Activated CD4-positive, alpha-beta T cell treated with anti-CD3 and anti-CD28 coated beads for 36 hours (primary cell): ENCODE measurements around the gene ZNF354C. TPM values are rescaled to one million over a fixed set of nuclear protein-coding genes. Genes with fewer than 3 reads are reported as not detected.
"Not testable (repeated sequence)": the region's sequence is repeated elsewhere in the genome, so short reads cannot be mapped to it uniquely, and the experiment has no call there.

Experiments used
- ATAC-seq: fragments of 200-7000 bp; cut with Tn5 transposase; one replicate; pipeline ENCODE4 v1.10.0; 2021; ENCODE audit warnings: mild to moderate bottlenecking, moderate library complexity
- CTCF ChIA-PET: fragments of 350-600 bp; sonication (Branson Sonifier 250); formaldehyde crosslinking; loops from one replicate; lab custom pipeline; 2021; ENCODE audit warnings: antibody characterized with exemption; lab: Charles Lee
- POLR2A ChIA-PET: fragments of 350-600 bp; sonication (Branson Sonifier 250); formaldehyde crosslinking; loops from one replicate; lab custom pipeline; 2021; ENCODE audit warnings: antibody characterized with exemption, inconsistent platforms; lab: Charles Lee
- DNase-seq: peaks from one replicate; pipeline ENCODE4 v3.0.0-alpha.2; 2020
- H3K27ac Mint-ChIP-seq: one replicate; pipeline ENCODE4 v1.8.0; 2021; ENCODE audit warnings: mixed read lengths
- H3K27me3 Mint-ChIP-seq: one replicate; pipeline ENCODE4 v1.8.0; 2021; ENCODE audit warnings: mixed read lengths
- H3K36me3 Mint-ChIP-seq: one replicate; pipeline ENCODE4 v1.8.0; 2021; ENCODE audit warnings: low read depth, mixed read lengths
- H3K4me1 Mint-ChIP-seq: one replicate; pipeline ENCODE4 v1.8.0; 2021; ENCODE audit warnings: mixed read lengths
- H3K4me3 Mint-ChIP-seq: one replicate; pipeline ENCODE4 v1.8.0; 2021; ENCODE audit warnings: mild to moderate bottlenecking, moderate library complexity, mixed read lengths
- H3K9me3 Mint-ChIP-seq: one replicate; pipeline ENCODE4 v1.8.0; 2021; ENCODE audit warnings: low read depth, mixed read lengths
- intact Hi-C, 2 experiments: fragments of 100-400 bp; cut with DNase I in 1 of 2; cut with micrococcal nuclease in 1 of 2; formaldehyde crosslinking; loops; one replicate each; pipeline versions ENCODE4 v1.14.2 to v1.15.1; 2022 to 2024; cut with DNase I, micrococcal nuclease
- total RNA-seq, 2 experiments: library from RNA; stranded (reverse); gene quantifications; one replicate each; pipeline ENCODE4 v1.2.3, GENCODE V29; 2021

ZNF354C gene
- total RNA-seq, 2 experiments from 2014 or later: 7.1 to 7.2 TPM

GRCh38 chr5:179065703-179066102 is 5.5 kb downstream of the ZNF354C start:
- H3K4me1 Mint-ChIP-seq: peaks cover 8% of the 10 kb centered on the region
- no peak overlapping the region for H3K4me3 Mint-ChIP-seq
- no peak overlapping the region for H3K27ac Mint-ChIP-seq
- ATAC-seq (no peak), DNase-seq (no peak)
- peaks cover 51% of the 10 kb centered on the region for H3K9me3 Mint-ChIP-seq
- peaks cover 93% of the 10 kb centered on the region for H3K36me3 Mint-ChIP-seq
- CTCF ChIA-PET: no interaction called here
- intact Hi-C loops: no loop called here
- POLR2A ChIA-PET: no interaction called here
- H3K27me3 Mint-ChIP-seq: no peaks in the 10 kb centered on the region

GRCh38 chr5:179079165-179079987 is 19.2 kb downstream of the ZNF354C start:
- DNase-seq (no peak), ATAC-seq (no peak)
- CTCF ChIA-PET: no interaction called here
- H3K4me3 Mint-ChIP-seq: no peak overlapping the region
- no peak overlapping the region for H3K27ac Mint-ChIP-seq
- no peaks in the 10 kb centered on the region for H3K27me3 Mint-ChIP-seq
- H3K4me1 Mint-ChIP-seq: no peaks in the 10 kb centered on the region
- POLR2A ChIA-PET: no interaction called here
- intact Hi-C loops: no loop called here
- H3K36me3 Mint-ChIP-seq: peaks cover 78% of the 10 kb centered on the region
- H3K9me3 Mint-ChIP-seq: peaks cover 66% of the 10 kb centered on the region

- H3K27me3 Mint-ChIP-seq: no peaks in the 10 kb centered on the region
- H3K4me3 Mint-ChIP-seq: no peak overlapping the region
- ChIA-PET CTCF (interaction anchor here (1.5 kb wide), 1 partner anchor 14 kb away, joined by 3 read pairs; no protein-coding TSS in a partner anchor), POLR2A (interaction anchor here (0.6 kb wide), 1 partner anchor 35 kb away, joined by 3 read pairs; no protein-coding TSS in a partner anchor)
- DNase-seq (no peak), ATAC-seq (no peak)
- H3K4me1 Mint-ChIP-seq: no peaks in the 10 kb centered on the region
- H3K36me3 Mint-ChIP-seq: peaks cover 69% of the 10 kb centered on the region
- intact Hi-C loops: loop anchor here in 1 of 2 experiments (5.0 kb wide), 1 partner anchor 368 kb away; no protein-coding TSS in a partner anchor
- no peak overlapping the region for H3K27ac Mint-ChIP-seq
- H3K9me3 Mint-ChIP-seq: peaks cover 68% of the 10 kb centered on the region
Measured at GRCh38 chr5:179080724-179081123, 20.6 kb downstream of the ZNF354C start.

GRCh38 chr5:179089502-179089901 is 29.3 kb downstream of the ZNF354C start:
- peaks cover 60% of the 10 kb centered on the region for H3K9me3 Mint-ChIP-seq
- CTCF ChIA-PET: no interaction called here
- peaks cover 8% of the 10 kb centered on the region for H3K36me3 Mint-ChIP-seq
- DNase-seq (no peak), ATAC-seq (no peak)
- no peaks in the 10 kb centered on the region for H3K27me3 Mint-ChIP-seq
- no peaks in the 10 kb centered on the region for H3K4me1 Mint-ChIP-seq
- H3K4me3 Mint-ChIP-seq: no peak overlapping the region
- no peak overlapping the region for H3K27ac Mint-ChIP-seq
- intact Hi-C loops: no loop called here
- POLR2A ChIA-PET: no interaction called here

- H3K27me3 Mint-ChIP-seq, H3K4me1 Mint-ChIP-seq, CTCF ChIA-PET, H3K27ac Mint-ChIP-seq, POLR2A ChIA-PET, intact Hi-C loops, DNase-seq, ATAC-seq, H3K4me3 Mint-ChIP-seq: not testable (repeated sequence)
- H3K36me3 Mint-ChIP-seq: peaks cover 11% of the 10 kb centered on the region
- peaks cover 18% of the 10 kb centered on the region for H3K9me3 Mint-ChIP-seq
Measured at GRCh38 chr5:179101282-179101681, 41.1 kb downstream of the ZNF354C start.

- Mint-ChIP-seq H3K27ac (no peak overlapping the region), H3K4me1 (no peaks in the 10 kb centered on the region), H3K4me3 (no peak overlapping the region), H3K27me3 (no peaks in the 10 kb centered on the region), H3K36me3 (peaks cover 4% of the 10 kb centered on the region), H3K9me3 (peaks cover 36% of the 10 kb centered on the region)
- CTCF ChIA-PET: no interaction called here
- intact Hi-C loops: no loop called here
- ATAC-seq (no peak), DNase-seq (no peak)
- POLR2A ChIA-PET: no interaction called here
Measured at GRCh38 chr5:179110528-179110927, 50.4 kb downstream of the ZNF354C start.

- intact Hi-C loops: no loop called here
- POLR2A ChIA-PET: no interaction called here
- H3K27ac Mint-ChIP-seq: no peak overlapping the region
- H3K4me3 Mint-ChIP-seq: no peak overlapping the region
- CTCF ChIA-PET: no interaction called here
- DNase-seq: no peak
- no peaks in the 10 kb centered on the region for H3K27me3 Mint-ChIP-seq
- no peak for ATAC-seq
- H3K4me1 Mint-ChIP-seq: no peaks in the 10 kb centered on the region
- peaks cover 36% of the 10 kb centered on the region for H3K9me3 Mint-ChIP-seq
- peaks cover 4% of the 10 kb centered on the region for H3K36me3 Mint-ChIP-seq
Measured at GRCh38 chr5:179111267-179112207, 51.4 kb downstream of the ZNF354C start.

- intact Hi-C loops: no loop called here
- ATAC-seq (no peak), DNase-seq (no peak)
- ChIA-PET CTCF (no interaction called here), POLR2A (no interaction called here)
- H3K4me3 Mint-ChIP-seq: no peak overlapping the region
- H3K27ac Mint-ChIP-seq: no peak overlapping the region
- H3K9me3 Mint-ChIP-seq: peaks cover 32% of the 10 kb centered on the region
- no peaks in the 10 kb centered on the region for H3K4me1 Mint-ChIP-seq
- H3K27me3 Mint-ChIP-seq: no peaks in the 10 kb centered on the region
- H3K36me3 Mint-ChIP-seq: peaks cover 4% of the 10 kb centered on the region
Measured at GRCh38 chr5:179112469-179113142, 52.4 kb downstream of the ZNF354C start.

GRCh38 chr5:179113143-179113530 is 53.0 kb downstream of the ZNF354C start:
- Mint-ChIP-seq H3K27ac (no peak overlapping the region), H3K4me1 (no peaks in the 10 kb centered on the region), H3K9me3 (peaks cover 30% of the 10 kb centered on the region), H3K27me3 (no peaks in the 10 kb centered on the region), H3K36me3 (peaks cover 3% of the 10 kb centered on the region), H3K4me3 (no peak overlapping the region)
- POLR2A ChIA-PET: no interaction called here
- DNase-seq (no peak), ATAC-seq (no peak)
- CTCF ChIA-PET: no interaction called here
- intact Hi-C loops: no loop called here

GRCh38 chr5:179113945-179114641 is 53.9 kb downstream of the ZNF354C start:
- intact Hi-C loops: no loop called here
- ATAC-seq (no peak), DNase-seq (no peak)
- no peaks in the 10 kb centered on the region for H3K27me3 Mint-ChIP-seq
- ChIA-PET POLR2A (no interaction called here), CTCF (no interaction called here)
- no peak overlapping the region for H3K4me3 Mint-ChIP-seq
- H3K9me3 Mint-ChIP-seq: peaks cover 25% of the 10 kb centered on the region
- no peak overlapping the region for H3K27ac Mint-ChIP-seq
- H3K4me1 Mint-ChIP-seq: no peaks in the 10 kb centered on the region
- H3K36me3 Mint-ChIP-seq: peaks cover 3% of the 10 kb centered on the region

GRCh38 chr5:179114756-179115155 is 54.6 kb downstream of the ZNF354C start:
- Mint-ChIP-seq H3K27ac (no peak overlapping the region), H3K36me3 (peaks cover 3% of the 10 kb centered on the region), H3K4me3 (no peak overlapping the region), H3K4me1 (no peaks in the 10 kb centered on the region), H3K9me3 (peaks cover 25% of the 10 kb centered on the region), H3K27me3 (no peaks in the 10 kb centered on the region)
- ATAC-seq (no peak), DNase-seq (no peak)
- intact Hi-C loops: no loop called here
- POLR2A ChIA-PET: no interaction called here
- CTCF ChIA-PET: no interaction called here
